GM12892 (cell line): ENCODE data around the gene RARG.

Source experiments
- POLR2A ChIP-seq: IDR thresholded peaks from 2 replicates; pipeline ENCODE4 v1.6.1; 2011; ENCODE audit warnings: low read depth, low read length, control low read depth
- POLR2AphosphoS5 ChIP-seq: IDR thresholded peaks from 2 replicates; pipeline ENCODE4 v1.6.1; 2011; ENCODE audit warnings: low read depth, low read length, control low read depth
- TAF1 ChIP-seq: IDR thresholded peaks from 2 replicates; pipeline ENCODE4 v1.6.1; 2011; ENCODE audit warnings: low read depth, mild to moderate bottlenecking, control low read depth, low read length, borderline replicate concordance

- TF ChIP-seq POLR2AphosphoS5 (no peak), POLR2A (peak; percentile 53; the same call in 1 of the 2 replicates), TAF1 (no peak)
Observed at GRCh38 chr12:53221203-53222080, 10.6 kb downstream of the RARG start.
